Panc1 (cell line): ENCODE data around the gene INO80D. TPM values are rescaled to one million over a fixed set of nuclear protein-coding genes. Genes with fewer than 3 reads are reported as not detected.

Experiments used
- ATAC-seq: fragments of 200-7000 bp; cut with Tn5 transposase; 2 replicates; pipeline ENCODE4 v1.9.1; 2020; ENCODE audit warnings: mild to moderate bottlenecking, moderate library complexity
- BruUV-seq: library from RNA; stranded (reverse); fragments of 400-500 nt; replicated peaks from 2 replicates; lab custom pipeline; 2021; lab: Mats Ljungman, UMichigan
- CTCF ChIA-PET: fragments of 300-600 bp; sonication (Branson Sonifier 250); formaldehyde crosslinking; loops from one replicate; lab custom pipeline; 2022; ENCODE audit warnings: antibody characterized with exemption; lab: Charles Lee
- POLR2A ChIA-PET: fragments of 300-600 bp; sonication (Branson Sonifier 250); formaldehyde crosslinking; loops from one replicate; lab custom pipeline; 2022; ENCODE audit warnings: antibody characterized with exemption; lab: Charles Lee
- DNase-seq: peaks from one replicate; pipeline ENCODE4 v3.0.0-alpha.2; 2010; ENCODE audit warnings: low read depth, low spot score
- H3K27ac ChIP-seq: 2 replicates; pipeline ENCODE4 v1.5.1; 2011; ENCODE audit warnings: mild to moderate bottlenecking, low read length, inconsistent platforms
- H3K27me3 ChIP-seq: fragments of 200-500 bp; sonication (Bioruptor generic); 2 replicates; pipeline ENCODE4 v1.6.0; 2014; ENCODE audit warnings: low read length, inconsistent platforms; ENCODE audit not compliant: control insufficient read depth, insufficient read depth
- H3K36me3 ChIP-seq: fragments of 200-500 bp; sonication (Bioruptor generic); 2 replicates; pipeline ENCODE4 v1.5.1; 2014; ENCODE audit warnings: inconsistent platforms, mild to moderate bottlenecking, low read length, moderate library complexity; ENCODE audit not compliant: control insufficient read depth, insufficient read depth
- H3K4me1 ChIP-seq: 2 replicates; pipeline ENCODE4 v1.5.1; 2011; ENCODE audit warnings: inconsistent platforms, mild to moderate bottlenecking, low read length, moderate library complexity; ENCODE audit not compliant: control insufficient read depth, insufficient read depth
- H3K4me3 ChIP-seq, 2 experiments: 2 replicates each; pipeline ENCODE4 v1.5.1; 2011 to 2012; ENCODE audit warnings: low read depth in 2 of 2, low read length in 2 of 2, mild to moderate bottlenecking in 2 of 2, inconsistent platforms in 1 of 2, moderate library complexity in 1 of 2
- H3K9me3 ChIP-seq: fragments of 200-500 bp; sonication (Bioruptor generic); 2 replicates; pipeline ENCODE4 v1.5.1; 2014; ENCODE audit warnings: low read depth, mild to moderate bottlenecking, inconsistent platforms, low read length, moderate library complexity; ENCODE audit not compliant: control insufficient read depth, insufficient read depth
- CTCF ChIP-seq: fragments of 450-650 bp; IDR thresholded peaks from 2 replicates; pipeline ENCODE4 v1.5.1; 2017; ENCODE audit warnings: mild to moderate bottlenecking
- POLR2AphosphoS5 ChIP-seq: IDR thresholded peaks from 2 replicates; pipeline ENCODE4 v1.6.1; 2012; ENCODE audit warnings: mild to moderate bottlenecking, low read depth, low read length, moderate library complexity
- SIN3A ChIP-seq: IDR thresholded peaks from 2 replicates; pipeline ENCODE4 v1.6.1; 2012; ENCODE audit warnings: low read depth, mild to moderate bottlenecking, low read length, moderate library complexity, borderline replicate concordance; ENCODE audit not compliant: insufficient read depth
- TCF7L2 ChIP-seq: IDR thresholded peaks from 2 replicates; pipeline ENCODE4 v1.6.1; 2011; ENCODE audit warnings: mild to moderate bottlenecking, low read depth, low read length, inconsistent platforms
- in situ Hi-C: cut with HindIII; loops from 2 replicates; pipeline ENCODE4 v1.10.0; 2016; ENCODE audit warnings: low sequenced_read_pairs, low pct_unique_long_range_greater_than_20kb
- intact Hi-C: fragments of 100-400 bp; cut with micrococcal nuclease; formaldehyde crosslinking; loops from one replicate; pipeline ENCODE4 v1.10.0; 2022; ENCODE audit not compliant: unreplicated experiment
- total RNA-seq: library from RNA; stranded (reverse); gene quantifications from one replicate; pipeline ENCODE4 v1.2.1, GENCODE V29; 2021; ENCODE audit not compliant: unreplicated experiment
- TF ChIP-seq, protein P1 (sequence below), 2 experiments: IDR thresholded peaks; 2 replicates each; pipeline ENCODE4 v1.6.1; 2011 to 2012; ENCODE audit warnings: low read depth in 2 of 2, control low read depth in 1 of 2, low read length in 1 of 2, mild to moderate bottlenecking in 1 of 2, moderate library complexity in 1 of 2; ENCODE audit not compliant: insufficient read depth in 1 of 2

The INO80D gene
- total RNA-seq, 1 experiment from 2014 or later = 17.9 TPM

DNA sequence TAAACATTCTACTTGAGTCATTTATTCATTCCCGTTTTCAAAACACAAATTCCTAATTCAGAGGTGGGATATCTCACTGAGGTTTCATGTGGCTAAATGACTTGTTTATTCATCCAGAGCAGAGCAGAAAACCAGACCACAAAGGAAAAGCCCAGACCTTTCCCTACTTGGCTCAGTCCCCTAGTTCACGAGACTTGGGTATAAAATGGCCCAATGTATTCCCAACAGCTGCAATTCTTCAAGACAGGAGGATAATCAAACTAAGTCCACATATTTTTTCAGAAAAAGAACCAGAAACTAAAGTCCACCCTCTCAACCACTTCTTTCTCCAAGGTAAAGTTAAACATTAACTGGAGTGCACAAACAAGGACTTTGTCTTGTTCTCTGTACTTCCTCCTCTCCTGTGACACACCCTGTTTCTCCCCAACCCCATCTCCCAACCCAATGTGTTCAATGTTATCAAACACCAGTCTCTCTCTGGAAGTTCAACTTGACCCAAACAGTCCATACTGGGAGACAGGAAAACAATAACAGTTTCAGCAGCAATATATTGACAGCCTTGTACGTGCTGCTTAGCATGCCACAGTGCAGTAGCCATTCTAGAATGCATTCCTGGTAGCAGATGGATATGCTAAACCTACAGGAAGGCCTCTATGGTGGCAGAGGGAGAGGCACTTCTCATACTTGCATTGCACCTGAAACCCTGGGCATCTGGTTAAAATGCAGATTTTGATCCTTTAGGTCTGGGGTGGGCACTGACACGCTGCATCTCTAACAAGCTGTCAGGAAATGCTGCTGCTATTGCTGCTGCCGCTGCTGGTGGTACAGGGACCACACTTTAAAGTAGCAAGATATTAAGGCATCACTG is 110.7 kb downstream of the INO80D start:
- DNase-seq (no peak), ATAC-seq (no peak; the same call in 1 of the 2 replicates)
- BruUV-seq = no TSS peak
- Histone ChIP-seq H3K4me1 (peaks cover 5% of the 10 kb centered on the region; the same call in 1 of the 2 replicates), H3K27me3 (peaks cover 2% of the 10 kb centered on the region; the same call in 1 of the 2 replicates), H3K36me3 (no peaks in the 10 kb centered on the region), H3K9me3 (no peaks in the 10 kb centered on the region), H3K27ac (no peak overlapping the region), H3K4me3 (no peak overlapping the region)
- in situ Hi-C loops (no loop called here), intact Hi-C loops (no loop called here)
- TF ChIP-seq TCF7L2 = no peak
- TF ChIP-seq CTCF = no peak
- TF ChIP-seq, protein P1, sequence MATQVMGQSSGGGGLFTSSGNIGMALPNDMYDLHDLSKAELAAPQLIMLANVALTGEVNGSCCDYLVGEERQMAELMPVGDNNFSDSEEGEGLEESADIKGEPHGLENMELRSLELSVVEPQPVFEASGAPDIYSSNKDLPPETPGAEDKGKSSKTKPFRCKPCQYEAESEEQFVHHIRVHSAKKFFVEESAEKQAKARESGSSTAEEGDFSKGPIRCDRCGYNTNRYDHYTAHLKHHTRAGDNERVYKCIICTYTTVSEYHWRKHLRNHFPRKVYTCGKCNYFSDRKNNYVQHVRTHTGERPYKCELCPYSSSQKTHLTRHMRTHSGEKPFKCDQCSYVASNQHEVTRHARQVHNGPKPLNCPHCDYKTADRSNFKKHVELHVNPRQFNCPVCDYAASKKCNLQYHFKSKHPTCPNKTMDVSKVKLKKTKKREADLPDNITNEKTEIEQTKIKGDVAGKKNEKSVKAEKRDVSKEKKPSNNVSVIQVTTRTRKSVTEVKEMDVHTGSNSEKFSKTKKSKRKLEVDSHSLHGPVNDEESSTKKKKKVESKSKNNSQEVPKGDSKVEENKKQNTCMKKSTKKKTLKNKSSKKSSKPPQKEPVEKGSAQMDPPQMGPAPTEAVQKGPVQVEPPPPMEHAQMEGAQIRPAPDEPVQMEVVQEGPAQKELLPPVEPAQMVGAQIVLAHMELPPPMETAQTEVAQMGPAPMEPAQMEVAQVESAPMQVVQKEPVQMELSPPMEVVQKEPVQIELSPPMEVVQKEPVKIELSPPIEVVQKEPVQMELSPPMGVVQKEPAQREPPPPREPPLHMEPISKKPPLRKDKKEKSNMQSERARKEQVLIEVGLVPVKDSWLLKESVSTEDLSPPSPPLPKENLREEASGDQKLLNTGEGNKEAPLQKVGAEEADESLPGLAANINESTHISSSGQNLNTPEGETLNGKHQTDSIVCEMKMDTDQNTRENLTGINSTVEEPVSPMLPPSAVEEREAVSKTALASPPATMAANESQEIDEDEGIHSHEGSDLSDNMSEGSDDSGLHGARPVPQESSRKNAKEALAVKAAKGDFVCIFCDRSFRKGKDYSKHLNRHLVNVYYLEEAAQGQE (IDR thresholded peaks at IDR 0.05; ENCODE audit: insufficient read depth in 1 of 2, low read depth in 2 of 2, low read length in 1 of 2) = no peak
- no peak for TF ChIP-seq POLR2AphosphoS5
- TF ChIP-seq SIN3A = no peak
- CTCF ChIA-PET = no interaction called here
- POLR2A ChIA-PET = no interaction called here

DNA sequence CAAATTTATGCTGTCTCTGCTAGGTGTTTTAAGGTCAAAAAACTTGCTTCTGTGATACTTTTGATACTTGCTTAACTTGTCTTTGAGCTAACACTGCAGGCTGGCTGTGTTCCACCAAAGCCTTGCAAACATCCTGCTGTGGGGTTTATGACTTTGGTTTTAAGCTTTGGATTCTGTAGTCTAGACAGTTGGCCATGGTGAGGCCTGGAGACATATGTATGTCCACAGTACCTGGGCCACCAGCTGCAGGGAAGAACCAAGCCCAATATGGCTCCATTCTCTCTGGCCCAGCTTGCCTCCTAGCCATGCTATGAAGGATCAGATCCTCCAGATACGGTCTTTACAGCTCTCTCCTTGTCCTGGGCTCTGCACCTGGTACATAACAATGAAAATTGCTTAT is 113.9 kb downstream of the INO80D start:
- Histone ChIP-seq H3K4me3 (no peak overlapping the region), H3K27ac (no peak overlapping the region), H3K27me3 (peaks cover 2% of the 10 kb centered on the region; the same call in 1 of the 2 replicates), H3K4me1 (peaks cover 5% of the 10 kb centered on the region; the same call in 1 of the 2 replicates), H3K9me3 (no peaks in the 10 kb centered on the region), H3K36me3 (no peaks in the 10 kb centered on the region)
- DNase-seq (no peak), ATAC-seq (no peak)
- CTCF ChIA-PET = no interaction called here
- BruUV-seq = no TSS peak
- no peak for TF ChIP-seq POLR2AphosphoS5
- POLR2A ChIA-PET = interaction anchor here (0.5 kb wide), 1 partner anchor 21 kb away, joined by 4 read pairs; no protein-coding TSS in a partner anchor
- in situ Hi-C loops (no loop called here), intact Hi-C loops (no loop called here)

DNA sequence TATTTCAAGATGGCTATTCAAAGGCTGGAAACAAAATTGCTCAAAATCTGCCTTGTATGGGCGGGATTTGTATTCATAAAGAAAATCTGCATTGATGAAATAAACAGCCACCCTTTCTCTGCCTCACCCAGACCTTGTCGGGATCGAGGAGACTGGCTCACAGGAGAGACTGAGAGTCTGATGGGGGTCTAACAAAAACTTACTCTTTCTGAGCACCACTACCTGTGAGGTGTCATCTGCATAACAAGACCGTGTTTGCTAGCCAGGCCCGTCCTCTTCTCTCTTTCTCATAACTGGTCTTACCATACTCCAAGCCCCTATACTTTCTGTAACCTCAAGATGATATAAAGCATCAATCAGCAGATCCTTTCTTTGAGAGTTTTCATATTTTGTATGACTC is 115.6 kb downstream of the INO80D start:
- no TSS peak for BruUV-seq
- TF ChIP-seq TCF7L2 = no peak
- TF ChIP-seq CTCF = no peak
- no peak for TF ChIP-seq SIN3A
- no peak for TF ChIP-seq POLR2AphosphoS5
- TF ChIP-seq, protein P1 (IDR thresholded peaks at IDR 0.05; ENCODE audit: insufficient read depth in 1 of 2, low read depth in 2 of 2, low read length in 1 of 2) = no peak
- Histone ChIP-seq H3K27ac (no peak overlapping the region), H3K27me3 (peaks cover 2% of the 10 kb centered on the region; the same call in 1 of the 2 replicates), H3K4me3 (no peak overlapping the region), H3K36me3 (no peaks in the 10 kb centered on the region), H3K9me3 (no peaks in the 10 kb centered on the region), H3K4me1 (peaks cover 5% of the 10 kb centered on the region; the same call in 1 of the 2 replicates)
- ChIA-PET POLR2A (no interaction called here), CTCF (no interaction called here)
- intact Hi-C loops (no loop called here), in situ Hi-C loops (no loop called here)
- DNase-seq (no peak), ATAC-seq (no peak)
